DMS153 treated with DMSO at 0.1 percent for 48 hours (cell line): ENCODE results near the gene TMEM234.

ENCODE experiments used
- DNase-seq: peaks from one replicate; lab custom pipeline; 2025; ENCODE audit not compliant: unreplicated experiment; lab: John Stamatoyannopoulos, UW

Gene TMEM234

GRCh38 chr1:32201011-32201855, 20.9 kb downstream of the TMEM234 start:
- no peak for DNase-seq

GRCh38 chr1:32200226-32201010, 21.7 kb downstream of the TMEM234 start, which contains the start of gene CCDC28B:
Gene CCDC28B (plus strand): TSS chr1:32200595. CDS start chr1:32201936, 1,341 bp downstream.
- peak; percentile 85 for DNase-seq

GRCh38 chr1:32199717-32200072, 22.5 kb downstream of the TMEM234 start:
- DNase-seq = peak; percentile 51

DNA sequence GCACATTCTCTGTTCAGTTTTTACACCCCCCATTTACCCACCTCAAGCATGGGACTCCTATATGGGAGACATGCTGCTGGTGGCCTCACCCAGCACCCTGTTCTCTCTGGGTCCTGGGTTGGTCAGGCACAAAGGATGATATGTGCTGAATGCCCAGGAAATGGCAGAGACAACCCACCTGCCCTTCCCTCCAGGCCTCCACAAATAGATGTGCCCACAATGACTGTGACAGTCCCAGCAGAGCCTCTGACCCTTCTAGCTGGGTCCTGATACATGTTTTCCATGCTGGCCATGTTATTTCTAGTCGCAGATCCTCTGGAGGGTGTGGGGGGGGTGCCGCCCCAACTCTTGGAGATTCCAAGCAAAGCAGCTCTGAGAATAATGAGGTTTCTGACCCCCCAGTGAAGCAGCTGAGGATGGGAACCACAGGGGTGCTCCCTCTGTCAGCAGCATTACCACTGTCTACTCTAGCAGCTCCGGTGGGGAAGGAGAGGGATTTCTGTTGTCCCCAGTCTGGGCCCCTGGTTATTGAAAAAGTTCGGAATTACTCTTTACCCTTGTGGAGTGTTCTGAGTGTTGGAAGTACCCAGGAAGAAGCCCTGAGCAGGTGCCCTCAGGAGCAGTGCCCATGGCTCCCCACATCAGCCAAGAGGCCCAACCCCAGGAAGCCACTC, 23.0 kb downstream of the TMEM234 start:
- DNase-seq = no peak

- no peak for DNase-seq
These were observed 23.7 kb downstream of the TMEM234 start for GRCh38 chr1:32198237-32199042.

GRCh38 chr1:32197837-32198236, 24.3 kb downstream of the TMEM234 start:
- no peak for DNase-seq

- no peak for DNase-seq
These were observed 25.1 kb downstream of the TMEM234 start for GRCh38 chr1:32197074-32197473.

GRCh38 chr1:32195972-32196823, 26.0 kb downstream of the TMEM234 start:
- no peak for DNase-seq

- DNase-seq = no peak
These were observed 26.6 kb downstream of the TMEM234 start for GRCh38 chr1:32195531-32195930.

GRCh38 chr1:32194984-32195383, 27.2 kb downstream of the TMEM234 start:
- no peak for DNase-seq

- no peak for DNase-seq
These were observed 29.8 kb downstream of the TMEM234 start for GRCh38 chr1:32192220-32192948.

DNA sequence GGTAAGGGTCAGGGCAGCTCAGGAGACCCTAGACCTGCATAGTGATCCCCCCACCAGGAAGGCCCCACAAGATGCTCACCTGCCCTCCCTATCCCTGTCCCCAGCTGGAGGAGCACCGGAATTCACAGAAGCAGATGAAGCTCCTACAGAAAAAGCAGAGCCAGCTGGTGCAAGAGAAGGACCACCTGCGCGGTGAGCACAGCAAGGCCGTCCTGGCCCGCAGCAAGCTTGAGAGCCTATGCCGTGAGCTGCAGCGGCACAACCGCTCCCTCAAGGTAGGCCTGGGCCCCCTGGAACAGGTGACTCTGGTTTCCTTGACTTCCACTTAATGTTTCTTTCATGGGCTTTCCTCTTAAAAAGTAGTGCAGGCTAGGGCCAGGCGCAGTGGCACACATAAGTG, 34.3 kb downstream of the TMEM234 start:
- DNase-seq = no peak

- DNase-seq = no peak
These were observed 35.7 kb downstream of the TMEM234 start for GRCh38 chr1:32186491-32186890.

GRCh38 chr1:32186077-32186476, 36.1 kb downstream of the TMEM234 start:
- no peak for DNase-seq

DNA sequence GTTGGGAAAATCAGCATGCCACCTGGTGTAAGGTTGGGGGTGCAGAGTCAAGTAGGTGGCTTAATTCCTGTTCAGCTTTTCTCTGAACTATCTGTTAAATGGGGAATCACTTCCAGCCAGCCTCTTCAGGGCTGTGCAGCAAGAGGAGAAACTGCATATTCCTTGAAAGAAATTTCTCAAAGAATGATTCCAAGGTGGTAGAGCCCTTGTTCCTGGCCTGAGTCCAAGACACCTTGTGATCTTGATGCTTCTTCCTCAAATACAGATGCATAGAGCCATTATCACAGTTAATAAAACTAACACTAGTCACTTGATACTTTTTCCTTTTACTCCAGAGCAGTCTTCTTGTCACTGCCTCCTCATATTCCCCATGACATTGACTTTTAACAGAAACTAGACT, 37.5 kb downstream of the TMEM234 start:
- DNase-seq = no peak

GRCh38 chr1:32182060-32182459, 40.1 kb downstream of the TMEM234 start:
- DNase-seq = no peak

- no peak for DNase-seq
These were observed 40.6 kb downstream of the TMEM234 start for GRCh38 chr1:32181563-32181962.

DNA sequence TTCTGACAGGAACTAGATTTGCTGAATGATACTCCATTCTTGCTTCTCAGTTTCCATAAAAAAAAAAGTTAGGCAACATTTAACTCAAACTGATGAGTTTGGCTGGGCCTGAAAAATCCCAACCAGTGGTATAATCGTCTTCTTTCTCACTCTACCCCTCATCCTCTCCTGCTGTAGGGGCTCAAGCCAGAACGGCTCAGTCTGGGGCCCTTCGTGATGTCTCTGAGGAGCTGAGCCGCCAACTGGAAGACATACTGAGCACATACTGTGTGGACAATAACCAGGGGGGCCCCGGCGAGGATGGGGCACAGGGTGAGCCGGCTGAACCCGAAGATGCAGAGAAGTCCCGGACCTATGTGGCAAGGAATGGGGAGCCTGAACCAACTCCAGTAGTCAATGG, 41.1 kb downstream of the TMEM234 start:
- no peak for DNase-seq
